ENCODE data around the gene MT3.

DNA sequence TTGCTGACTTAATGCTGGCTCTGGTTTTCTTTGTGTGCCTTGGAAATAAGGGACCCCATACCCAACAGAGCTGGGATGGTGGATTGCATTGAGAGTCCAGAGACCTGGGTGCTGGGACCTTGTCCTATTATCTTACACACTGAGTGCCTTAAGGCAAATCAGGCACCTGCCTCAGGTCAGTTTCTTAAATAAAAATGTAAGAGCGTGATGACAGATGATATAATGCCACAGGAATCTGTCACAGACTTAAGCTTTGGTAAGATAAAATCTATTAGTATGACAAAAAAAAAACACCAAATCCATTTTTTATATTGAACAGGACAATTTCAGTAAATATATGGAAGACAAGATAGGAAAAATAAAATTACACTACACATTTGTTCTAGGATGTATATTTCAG is 50.7 kb downstream of the MT3 start:
- TF ChIP-seq, protein P1, sequence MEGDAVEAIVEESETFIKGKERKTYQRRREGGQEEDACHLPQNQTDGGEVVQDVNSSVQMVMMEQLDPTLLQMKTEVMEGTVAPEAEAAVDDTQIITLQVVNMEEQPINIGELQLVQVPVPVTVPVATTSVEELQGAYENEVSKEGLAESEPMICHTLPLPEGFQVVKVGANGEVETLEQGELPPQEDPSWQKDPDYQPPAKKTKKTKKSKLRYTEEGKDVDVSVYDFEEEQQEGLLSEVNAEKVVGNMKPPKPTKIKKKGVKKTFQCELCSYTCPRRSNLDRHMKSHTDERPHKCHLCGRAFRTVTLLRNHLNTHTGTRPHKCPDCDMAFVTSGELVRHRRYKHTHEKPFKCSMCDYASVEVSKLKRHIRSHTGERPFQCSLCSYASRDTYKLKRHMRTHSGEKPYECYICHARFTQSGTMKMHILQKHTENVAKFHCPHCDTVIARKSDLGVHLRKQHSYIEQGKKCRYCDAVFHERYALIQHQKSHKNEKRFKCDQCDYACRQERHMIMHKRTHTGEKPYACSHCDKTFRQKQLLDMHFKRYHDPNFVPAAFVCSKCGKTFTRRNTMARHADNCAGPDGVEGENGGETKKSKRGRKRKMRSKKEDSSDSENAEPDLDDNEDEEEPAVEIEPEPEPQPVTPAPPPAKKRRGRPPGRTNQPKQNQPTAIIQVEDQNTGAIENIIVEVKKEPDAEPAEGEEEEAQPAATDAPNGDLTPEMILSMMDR (IDR thresholded peaks at IDR 0.05), result no peak
- TF ChIP-seq, protein P2, sequence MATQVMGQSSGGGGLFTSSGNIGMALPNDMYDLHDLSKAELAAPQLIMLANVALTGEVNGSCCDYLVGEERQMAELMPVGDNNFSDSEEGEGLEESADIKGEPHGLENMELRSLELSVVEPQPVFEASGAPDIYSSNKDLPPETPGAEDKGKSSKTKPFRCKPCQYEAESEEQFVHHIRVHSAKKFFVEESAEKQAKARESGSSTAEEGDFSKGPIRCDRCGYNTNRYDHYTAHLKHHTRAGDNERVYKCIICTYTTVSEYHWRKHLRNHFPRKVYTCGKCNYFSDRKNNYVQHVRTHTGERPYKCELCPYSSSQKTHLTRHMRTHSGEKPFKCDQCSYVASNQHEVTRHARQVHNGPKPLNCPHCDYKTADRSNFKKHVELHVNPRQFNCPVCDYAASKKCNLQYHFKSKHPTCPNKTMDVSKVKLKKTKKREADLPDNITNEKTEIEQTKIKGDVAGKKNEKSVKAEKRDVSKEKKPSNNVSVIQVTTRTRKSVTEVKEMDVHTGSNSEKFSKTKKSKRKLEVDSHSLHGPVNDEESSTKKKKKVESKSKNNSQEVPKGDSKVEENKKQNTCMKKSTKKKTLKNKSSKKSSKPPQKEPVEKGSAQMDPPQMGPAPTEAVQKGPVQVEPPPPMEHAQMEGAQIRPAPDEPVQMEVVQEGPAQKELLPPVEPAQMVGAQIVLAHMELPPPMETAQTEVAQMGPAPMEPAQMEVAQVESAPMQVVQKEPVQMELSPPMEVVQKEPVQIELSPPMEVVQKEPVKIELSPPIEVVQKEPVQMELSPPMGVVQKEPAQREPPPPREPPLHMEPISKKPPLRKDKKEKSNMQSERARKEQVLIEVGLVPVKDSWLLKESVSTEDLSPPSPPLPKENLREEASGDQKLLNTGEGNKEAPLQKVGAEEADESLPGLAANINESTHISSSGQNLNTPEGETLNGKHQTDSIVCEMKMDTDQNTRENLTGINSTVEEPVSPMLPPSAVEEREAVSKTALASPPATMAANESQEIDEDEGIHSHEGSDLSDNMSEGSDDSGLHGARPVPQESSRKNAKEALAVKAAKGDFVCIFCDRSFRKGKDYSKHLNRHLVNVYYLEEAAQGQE (IDR thresholded peaks at IDR 0.05; ENCODE audit: insufficient read depth in 1 of 2, low read depth in 2 of 2, low read length in 1 of 2), result no peak
- no peak for TF ChIP-seq POLR2AphosphoS5 (IDR thresholded peaks at IDR 0.05; ENCODE audit: low read depth, low read length)

All from Panc1 (cell line).